HG03354 (cell line): ENCODE results near the gene NSUN2.

ENCODE experiments used
- ATAC-seq: cut with Tn5 transposase; IDR thresholded peaks from one replicate; pipeline ENCODE4 v1.9.1; 2021; ENCODE audit warnings: mild to moderate bottlenecking; ENCODE audit not compliant: unreplicated experiment, poor library complexity, severe bottlenecking

The NSUN2 gene

DNA sequence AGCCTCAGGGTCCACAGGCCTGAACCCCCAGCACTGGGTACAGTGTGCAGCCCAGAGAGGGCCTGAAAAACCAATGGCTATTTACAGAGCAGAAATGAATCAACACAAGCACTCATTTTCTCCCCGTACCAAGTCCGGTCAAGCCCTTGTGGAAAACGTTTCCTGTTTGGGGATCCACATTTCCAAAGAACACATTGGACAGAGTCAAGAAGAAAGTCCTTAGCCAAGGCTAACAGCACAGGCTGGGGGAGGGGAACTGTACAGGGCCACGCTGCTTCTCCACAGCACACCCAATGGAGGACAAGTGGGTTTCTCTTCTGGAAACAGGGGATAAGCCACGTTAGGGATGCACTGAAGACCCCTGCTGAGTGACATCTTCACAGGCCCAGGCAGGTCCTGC is 62.3 kb downstream of the NSUN2 start:
- ATAC-seq, result no peak

DNA sequence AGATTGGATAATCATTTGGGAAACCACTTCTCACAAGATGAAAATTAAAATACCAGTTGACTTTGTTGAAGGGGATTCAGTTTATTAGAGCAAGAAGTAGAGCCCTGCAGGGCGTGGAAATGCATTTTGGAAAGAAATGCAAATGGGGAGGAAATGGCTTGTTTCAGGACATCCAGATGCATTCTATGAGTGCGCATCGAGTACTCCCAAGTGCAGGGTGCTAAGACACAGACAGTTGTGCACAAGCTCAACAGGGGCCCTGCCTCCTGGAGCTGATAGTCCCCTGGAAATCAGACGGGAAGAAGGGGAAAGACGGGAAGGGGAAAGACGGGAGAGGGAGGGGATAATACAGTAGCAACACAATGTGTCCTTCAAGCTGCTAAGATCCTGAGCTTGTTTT is 64.0 kb downstream of the NSUN2 start:
- no peak for ATAC-seq

- no peak for ATAC-seq
Measured at GRCh38 chr5:6568383-6568782, 64.5 kb downstream of the NSUN2 start.

- ATAC-seq, result no peak
Measured at GRCh38 chr5:6567835-6568234, 65.0 kb downstream of the NSUN2 start.

DNA sequence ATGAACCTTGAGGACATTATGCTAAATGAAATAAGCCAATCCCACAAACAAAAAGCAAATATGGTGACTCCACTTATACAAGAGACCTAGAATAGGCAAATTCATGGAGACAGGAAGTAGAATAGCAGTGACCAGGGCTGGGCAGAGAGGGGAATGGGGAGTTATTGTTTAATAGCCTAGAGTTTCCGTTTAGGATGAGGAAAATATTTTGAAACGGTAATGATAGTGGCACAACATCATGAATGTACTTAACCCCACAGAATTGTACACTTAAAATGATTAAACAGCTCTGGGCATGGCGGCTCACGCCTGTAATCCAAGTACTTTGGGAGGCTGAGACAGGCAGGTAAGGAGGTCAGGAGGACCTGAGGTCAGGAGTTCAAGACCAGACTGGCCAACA is 65.8 kb downstream of the NSUN2 start:
- ATAC-seq, result no peak

GRCh38 chr5:6565492-6565891 is 67.4 kb downstream of the NSUN2 start:
- ATAC-seq, result no peak

DNA sequence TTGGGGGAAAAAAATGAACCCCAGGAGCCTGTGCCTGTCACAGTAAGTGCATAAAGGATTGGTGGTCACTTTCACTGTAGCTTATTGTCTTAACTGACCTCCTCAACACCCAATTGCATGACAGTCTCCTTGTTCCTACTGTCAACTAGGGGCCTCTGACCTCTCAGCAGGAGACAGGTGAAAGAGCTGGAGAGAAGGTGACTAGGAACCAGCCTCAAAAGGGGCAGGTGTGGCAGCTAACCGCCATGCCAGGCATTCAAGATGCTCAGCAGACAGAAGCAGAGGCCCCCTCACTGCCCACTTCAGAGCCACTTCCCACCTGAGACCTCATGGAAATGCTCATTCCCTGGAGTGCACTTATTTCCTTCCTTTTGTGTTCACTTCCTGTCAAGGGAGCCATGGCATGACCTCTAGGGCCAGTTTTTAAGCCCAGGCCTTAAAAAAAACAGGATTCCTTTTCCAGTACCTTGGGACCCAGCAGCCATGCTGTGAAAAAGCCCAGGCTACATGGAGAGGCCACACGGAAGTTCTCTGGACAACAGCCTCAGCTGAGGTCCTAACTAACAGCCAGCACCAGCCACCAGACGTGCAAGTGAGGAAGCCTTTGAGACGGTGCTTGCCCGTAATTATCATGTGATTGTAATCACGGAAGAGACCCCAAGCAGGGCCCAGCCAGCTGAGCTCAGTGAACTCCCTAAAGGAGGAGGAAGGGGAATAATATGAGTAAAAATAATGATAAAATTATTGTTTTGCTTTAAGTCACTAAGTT is 74.9 kb downstream of the NSUN2 start:
- ATAC-seq, result no peak

GRCh38 chr5:6556802-6557102 is 76.1 kb downstream of the NSUN2 start:
- no peak for ATAC-seq

DNA sequence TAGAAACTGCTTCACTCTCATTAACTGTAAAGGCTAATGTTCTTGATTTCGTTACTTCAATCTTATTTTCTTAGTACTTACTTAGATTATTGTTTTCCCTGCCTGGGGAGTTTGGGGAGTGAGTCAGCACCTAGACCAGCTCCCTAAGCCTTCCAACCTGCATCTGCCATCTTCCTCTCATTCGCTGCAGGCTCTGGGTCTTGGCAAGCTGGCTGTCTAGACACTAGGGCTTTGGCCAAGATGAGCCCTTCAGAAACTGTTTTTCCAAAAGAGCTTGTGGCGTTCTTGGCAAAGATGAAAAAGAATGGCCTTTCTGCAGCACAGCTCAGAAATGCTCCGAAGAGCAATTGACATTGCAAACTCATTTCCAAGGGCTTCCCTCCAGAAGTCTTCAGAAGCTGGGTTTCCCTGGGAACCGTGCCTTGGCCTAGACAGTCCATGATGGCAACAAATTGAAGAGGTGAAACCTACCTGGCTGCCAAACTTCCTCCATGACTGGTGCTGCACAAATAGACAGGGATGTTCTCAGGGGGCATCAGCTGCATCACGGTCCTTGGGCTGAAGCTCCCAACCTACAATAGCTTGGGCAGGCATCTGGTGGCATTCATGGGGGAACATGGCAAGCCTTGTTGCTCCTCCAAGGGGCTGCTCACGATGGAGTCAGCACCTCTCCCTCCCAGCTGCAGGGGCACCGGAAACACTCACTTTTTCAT is 76.6 kb downstream of the NSUN2 start:
- ATAC-seq, result no peak

GRCh38 chr5:6554812-6555211 is 78.0 kb downstream of the NSUN2 start:
- ATAC-seq, result no peak

DNA sequence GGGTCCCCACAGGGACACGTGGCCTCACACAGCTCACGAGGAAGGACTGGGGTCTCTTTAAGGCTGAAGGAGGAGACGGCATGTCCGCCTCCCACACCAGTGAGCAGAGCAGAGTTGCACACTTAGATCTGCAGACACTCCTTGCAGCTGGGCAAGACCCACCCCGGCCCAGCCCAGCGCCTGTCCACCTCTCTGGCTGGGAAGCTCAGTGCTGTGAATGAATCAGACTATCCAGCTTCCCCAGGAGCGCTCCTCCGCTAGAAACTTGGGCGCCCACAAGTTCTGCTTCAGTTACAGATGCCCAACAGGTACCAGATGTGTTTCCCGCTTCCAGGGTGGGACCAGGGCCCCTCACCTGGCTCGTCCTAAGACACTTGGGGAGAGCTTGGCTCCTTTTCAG is 78.9 kb downstream of the NSUN2 start:
- no peak for ATAC-seq

DNA sequence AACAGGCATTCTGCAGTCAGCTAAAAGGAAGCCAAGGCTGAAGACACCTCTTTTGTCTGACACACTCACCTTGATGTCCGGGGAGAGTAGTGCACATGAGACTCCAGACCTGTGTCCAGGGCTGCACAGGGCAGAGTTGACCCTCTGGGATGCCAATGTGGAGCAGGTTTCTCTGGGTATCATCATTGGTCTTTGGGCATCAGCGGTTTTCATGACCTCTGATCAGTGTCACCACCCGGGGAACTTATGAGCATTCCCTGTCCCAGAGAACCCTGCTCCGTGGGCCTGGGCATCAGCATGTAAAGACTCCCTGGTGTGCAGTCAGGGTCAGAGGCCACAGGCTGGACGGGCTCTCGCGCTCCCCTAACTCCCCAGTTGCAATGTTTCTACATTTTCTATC is 80.2 kb downstream of the NSUN2 start:
- ATAC-seq, result no peak

GRCh38 chr5:6551955-6552313 is 80.9 kb downstream of the NSUN2 start:
- ATAC-seq, result no peak

GRCh38 chr5:6551287-6551954 is 81.4 kb downstream of the NSUN2 start:
- ATAC-seq, result no peak

GRCh38 chr5:6550628-6551027 is 82.2 kb downstream of the NSUN2 start:
- ATAC-seq, result no peak
